Mesenchymal stem cell (in vitro differentiated cells and primary cell): Measurements from ENCODE around the gene STRBP.

Source experiments
- DNase-seq: peaks from one replicate; pipeline ENCODE4 v3.0.0-alpha.2; 2013
- H2AFZ ChIP-seq: one replicate; pipeline ENCODE4 v1.6.1; 2013; ENCODE audit warnings: low read depth, mild to moderate bottlenecking, control low read depth, inconsistent platforms, low read length, moderate library complexity
- H2AK5ac ChIP-seq: 2 replicates; pipeline ENCODE4 v1.6.1; 2013; ENCODE audit warnings: low read length, moderate library complexity, mild to moderate bottlenecking, inconsistent platforms; ENCODE audit not compliant: severe bottlenecking
- H2BK120ac ChIP-seq: one replicate; pipeline ENCODE4 v1.6.1; 2013; ENCODE audit warnings: low read depth, mild to moderate bottlenecking, inconsistent platforms, low read length, moderate library complexity
- H2BK12ac ChIP-seq, 2 experiments: one replicate each; pipeline ENCODE4 v1.6.1; 2013; ENCODE audit warnings: inconsistent platforms in 2 of 2, low read length in 2 of 2, mild to moderate bottlenecking in 2 of 2, moderate library complexity in 2 of 2, control low read depth in 1 of 2
- H2BK15ac ChIP-seq: one replicate; pipeline ENCODE4 v1.6.1; 2013; ENCODE audit warnings: mild to moderate bottlenecking, low read depth, inconsistent platforms; ENCODE audit not compliant: poor library complexity, severe bottlenecking
- H2BK5ac ChIP-seq: 2 replicates; pipeline ENCODE4 v1.6.1; 2013; ENCODE audit warnings: low read depth, mild to moderate bottlenecking, low read length, control low read depth, inconsistent platforms; ENCODE audit not compliant: poor library complexity, severe bottlenecking
- H3K14ac ChIP-seq, 2 experiments: one replicate each; pipeline ENCODE4 v1.6.1; 2013; ENCODE audit warnings: inconsistent platforms in 2 of 2, low read length in 2 of 2, control low read depth in 1 of 2, mild to moderate bottlenecking in 1 of 2, moderate library complexity in 1 of 2
- H3K18ac ChIP-seq, 2 experiments: one replicate each; pipeline ENCODE4 v1.6.1; 2013; ENCODE audit warnings: inconsistent platforms in 2 of 2, low read length in 2 of 2, control low read depth in 1 of 2, low read depth in 1 of 2, mild to moderate bottlenecking in 1 of 2
- H3K23ac ChIP-seq, 2 experiments: one replicate each; pipeline ENCODE4 v1.6.1; 2013; ENCODE audit warnings: inconsistent platforms in 2 of 2, low read length in 2 of 2, mild to moderate bottlenecking in 2 of 2, moderate library complexity in 2 of 2, control low read depth in 1 of 2
- H3K27ac ChIP-seq: 2 replicates; pipeline ENCODE4 v1.5.1; 2013; ENCODE audit warnings: mild to moderate bottlenecking, moderate library complexity, low read length, control low read depth, inconsistent platforms; ENCODE audit not compliant: poor library complexity, severe bottlenecking
- H3K27me3 ChIP-seq, 2 experiments: 2 replicates each; pipeline versions ENCODE4 v1.6.1 to v1.7.0; 2013; ENCODE audit warnings: low read length in 2 of 2, mild to moderate bottlenecking in 2 of 2, moderate library complexity in 2 of 2, control low read depth in 1 of 2, inconsistent platforms in 1 of 2; ENCODE audit not compliant: control insufficient read depth in 1 of 2, insufficient read depth in 1 of 2
- H3K36me3 ChIP-seq, 2 experiments: 2 replicates each; pipeline versions ENCODE4 v1.6.1 to v1.7.0; 2013; ENCODE audit warnings: low read length in 2 of 2, control low read depth in 1 of 2, inconsistent platforms in 1 of 2, low read depth in 1 of 2, mild to moderate bottlenecking in 1 of 2; ENCODE audit not compliant: insufficient read depth in 2 of 2, control insufficient read depth in 1 of 2
- H3K4ac ChIP-seq, 2 experiments: one replicate each; pipeline ENCODE4 v1.6.1; 2013; ENCODE audit warnings: inconsistent platforms in 2 of 2, low read length in 2 of 2, mild to moderate bottlenecking in 2 of 2, moderate library complexity in 2 of 2, control low read depth in 1 of 2, low read depth in 1 of 2
- H3K4me1 ChIP-seq: 2 replicates; pipeline ENCODE4 v1.6.1; 2013; ENCODE audit warnings: low read depth, low read length, control low read depth; ENCODE audit not compliant: control insufficient read depth, insufficient read depth
- H3K4me2 ChIP-seq: 2 replicates; pipeline ENCODE4 v1.6.1; 2013; ENCODE audit warnings: low read length, mild to moderate bottlenecking, inconsistent platforms; ENCODE audit not compliant: poor library complexity, severe bottlenecking
- H3K4me3 ChIP-seq, 2 experiments: 2 replicates each; pipeline versions ENCODE4 v1.5.1 to v1.7.0; 2013; ENCODE audit warnings: low read length in 2 of 2, mild to moderate bottlenecking in 2 of 2, control low read depth in 1 of 2, low read depth in 1 of 2; ENCODE audit not compliant: insufficient read depth in 1 of 2
- H3K79me1 ChIP-seq: replicated peaks from 2 replicates; pipeline ENCODE4 v1.6.1; 2013; ENCODE audit warnings: mild to moderate bottlenecking, control low read depth, low read length, inconsistent platforms; ENCODE audit not compliant: poor library complexity, severe bottlenecking
- H3K9ac ChIP-seq: 2 replicates; pipeline ENCODE4 v1.7.0; 2013; ENCODE audit warnings: mild to moderate bottlenecking, low read length, moderate library complexity
- H3K9me3 ChIP-seq: 2 replicates; pipeline ENCODE4 v1.7.0; 2013; ENCODE audit warnings: mild to moderate bottlenecking, low read length; ENCODE audit not compliant: control insufficient read depth
- H4K8ac ChIP-seq: one replicate; pipeline ENCODE4 v1.6.1; 2013; ENCODE audit warnings: inconsistent platforms, mild to moderate bottlenecking, low read length, moderate library complexity
- H4K91ac ChIP-seq: one replicate; pipeline ENCODE4 v1.6.1; 2013; ENCODE audit warnings: mild to moderate bottlenecking, low read length, inconsistent platforms
- WGBS: methylation state at CpG from one replicate; pipeline ENCODE4 v1.1.7; 2013; ENCODE audit warnings: mixed read lengths; 5-methylcytosine and 5-hydroxymethylcytosine counted together

The STRBP gene

GRCh38 chr9:123162791-123163345 lies 105.5 kb downstream of the STRBP start:
- Histone ChIP-seq H2AFZ (no peak overlapping the region), H2AK5ac (no peak overlapping the region)

GRCh38 chr9:123162360-123162759 lies 106.0 kb downstream of the STRBP start:
- no peak overlapping the region for H3K27ac ChIP-seq

More at GRCh38 chr9:123162791-123163345, 105.5 kb downstream of the STRBP start:
- Histone ChIP-seq H3K23ac (no peak overlapping the region), H3K18ac (no peak overlapping the region), H3K4me1 (no peaks in the 10 kb centered on the region), H3K79me1 (no peaks in the 10 kb centered on the region), H2BK120ac (no peak overlapping the region), H3K27ac (no peak overlapping the region), H2BK5ac (no peak overlapping the region), H3K9me3 (no peaks in the 10 kb centered on the region), H3K4me2 (no peak overlapping the region), H3K14ac (no peak overlapping the region), H2BK12ac (no peak overlapping the region), H3K9ac (no peak overlapping the region), H3K36me3 (no peaks in the 10 kb centered on the region), H4K91ac (no peak overlapping the region), H4K8ac (no peak overlapping the region), H2BK15ac (no peak overlapping the region), H3K4me3 (no peak overlapping the region), H3K4ac (no peak overlapping the region), H3K27me3 (no peaks in the 10 kb centered on the region)
- no CpG with 5 or more reads among the region's 2 CpGs for WGBS
- peak; percentile 19 for DNase-seq

GRCh38 chr9:123157221-123157620 lies 111.2 kb downstream of the STRBP start:
- H3K27me3 ChIP-seq: no peaks in the 10 kb centered on the region
- H2AFZ ChIP-seq: no peak overlapping the region
- H3K27ac ChIP-seq: no peak overlapping the region
- peak; percentile 6 for DNase-seq
- no peak overlapping the region for H2AK5ac ChIP-seq
- no peak overlapping the region for H4K91ac ChIP-seq
- H3K9ac ChIP-seq: no peak overlapping the region
- H3K23ac ChIP-seq: no peak overlapping the region
- no peak overlapping the region for H2BK5ac ChIP-seq
- no peak overlapping the region for H3K4me2 ChIP-seq
- no peaks in the 10 kb centered on the region for H3K9me3 ChIP-seq
- H3K79me1 ChIP-seq: no peaks in the 10 kb centered on the region
- no peak overlapping the region for H3K4me3 ChIP-seq
- no peak overlapping the region for H3K14ac ChIP-seq
- H2BK12ac ChIP-seq: no peak overlapping the region
- H3K4ac ChIP-seq: no peak overlapping the region
- no peaks in the 10 kb centered on the region for H3K36me3 ChIP-seq
- no peaks in the 10 kb centered on the region for H3K4me1 ChIP-seq
- 100% methylated on average over 1 of the region's 3 CpGs for WGBS
- no peak overlapping the region for H3K18ac ChIP-seq
- no peak overlapping the region for H2BK120ac ChIP-seq
- H2BK15ac ChIP-seq: no peak overlapping the region
- no peak overlapping the region for H4K8ac ChIP-seq

More at GRCh38 chr9:123162360-123162759, 106.0 kb downstream of the STRBP start:
- Histone ChIP-seq H3K9me3 (no peaks in the 10 kb centered on the region), H4K91ac (no peak overlapping the region), H3K14ac (no peak overlapping the region), H4K8ac (no peak overlapping the region), H2AFZ (no peak overlapping the region), H3K79me1 (no peaks in the 10 kb centered on the region), H3K4me2 (no peak overlapping the region), H2BK5ac (no peak overlapping the region), H3K27me3 (no peaks in the 10 kb centered on the region), H3K9ac (no peak overlapping the region), H2BK120ac (no peak overlapping the region), H2AK5ac (no peak overlapping the region), H2BK15ac (no peak overlapping the region), H3K23ac (no peak overlapping the region), H3K18ac (no peak overlapping the region), H3K36me3 (no peaks in the 10 kb centered on the region), H2BK12ac (peak overlapping the region in 1 of 2 experiments; percentile 38), H3K4ac (no peak overlapping the region), H3K4me1 (no peaks in the 10 kb centered on the region), H3K4me3 (no peak overlapping the region)
- WGBS: no CpG with 5 or more reads among the region's 1 CpG
- no peak for DNase-seq

- Histone ChIP-seq H3K9ac (no peak overlapping the region), H4K91ac (no peak overlapping the region), H3K4me3 (no peak overlapping the region), H3K4me1 (no peaks in the 10 kb centered on the region), H2AFZ (no peak overlapping the region), H2BK120ac (no peak overlapping the region), H3K79me1 (no peaks in the 10 kb centered on the region), H3K36me3 (no peaks in the 10 kb centered on the region), H3K27ac (no peak overlapping the region), H3K23ac (no peak overlapping the region), H3K4me2 (no peak overlapping the region), H2AK5ac (no peak overlapping the region), H3K9me3 (no peaks in the 10 kb centered on the region), H2BK15ac (no peak overlapping the region), H2BK5ac (no peak overlapping the region), H3K27me3 (no peaks in the 10 kb centered on the region), H3K18ac (no peak overlapping the region), H2BK12ac (no peak overlapping the region), H3K14ac (no peak overlapping the region), H3K4ac (no peak overlapping the region), H4K8ac (no peak overlapping the region)
- no peak for DNase-seq
- WGBS: 88% methylated on average over 5 of the region's 5 CpGs
These were observed 117.5 kb downstream of the STRBP start for GRCh38 chr9:123150708-123151503.
